ENCODE data around the gene NRARP.

The NRARP gene

DNA sequence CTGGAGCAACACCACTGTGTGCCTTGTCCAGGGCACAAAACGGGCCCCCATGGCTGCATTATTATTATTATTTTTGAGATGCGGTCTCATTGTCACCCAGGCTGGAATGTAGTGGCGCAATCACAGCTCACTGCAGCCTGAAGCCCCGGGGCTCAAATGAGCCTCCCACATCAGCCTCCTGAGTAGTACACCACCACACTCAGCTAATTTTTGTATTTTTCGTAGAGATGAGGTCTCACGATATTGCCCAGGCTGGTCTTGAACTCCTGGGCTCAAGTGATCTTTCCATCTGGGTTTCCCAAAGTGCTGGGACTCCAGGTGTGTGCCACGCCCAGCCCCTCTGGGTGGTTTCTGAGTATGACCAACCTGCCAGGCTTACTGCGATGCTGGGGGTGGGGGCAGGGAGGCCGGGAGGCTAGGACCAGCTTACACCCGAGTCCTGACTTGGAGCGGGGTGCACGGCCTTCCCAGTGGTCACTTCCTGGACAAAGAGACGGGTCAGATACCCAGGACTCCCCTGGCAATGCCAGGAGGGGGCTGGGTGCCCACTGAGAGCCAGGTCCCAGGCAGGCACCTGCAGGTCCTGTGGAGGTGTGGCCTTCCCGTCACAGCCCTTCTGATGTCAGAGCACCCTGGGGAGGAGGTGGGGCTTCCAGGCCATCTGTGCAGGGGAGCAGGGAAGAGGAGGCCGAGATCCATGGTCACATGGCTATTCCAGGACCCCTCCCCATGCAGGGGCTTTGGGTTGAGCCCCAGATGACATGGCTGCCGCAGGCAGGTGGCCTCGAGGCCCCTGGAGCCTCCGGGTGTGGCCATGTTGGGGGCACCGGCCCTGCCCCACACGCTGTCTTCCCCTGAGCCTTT, 8.3 kb upstream of the NRARP start (continued):
- TF ChIP-seq GLIS1 (tag by site-specific recombination; IDR thresholded peaks at IDR 0.05) (peak; percentile 87), ZNF610 (tag by site-specific recombination; IDR thresholded peaks at IDR 0.05; ENCODE audit: borderline replicate concordance) (no peak), ZNF140 (tag by site-specific recombination; IDR thresholded peaks at IDR 0.05) (no peak), KLF1 (tag by site-specific recombination; IDR thresholded peaks at IDR 0.05) (peak; percentile 35; the same call in 1 of the 2 replicates), KLF8 (tag by site-specific recombination; IDR thresholded peaks at IDR 0.05) (peak; percentile 12; the same call in 1 of the 2 replicates), KLF10 (tag by site-specific recombination; IDR thresholded peaks at IDR 0.05) (0 out of 2 replicates have a peak, but pooled peaks have one; percentile 37)
- TF ChIP-seq, protein P1, sequence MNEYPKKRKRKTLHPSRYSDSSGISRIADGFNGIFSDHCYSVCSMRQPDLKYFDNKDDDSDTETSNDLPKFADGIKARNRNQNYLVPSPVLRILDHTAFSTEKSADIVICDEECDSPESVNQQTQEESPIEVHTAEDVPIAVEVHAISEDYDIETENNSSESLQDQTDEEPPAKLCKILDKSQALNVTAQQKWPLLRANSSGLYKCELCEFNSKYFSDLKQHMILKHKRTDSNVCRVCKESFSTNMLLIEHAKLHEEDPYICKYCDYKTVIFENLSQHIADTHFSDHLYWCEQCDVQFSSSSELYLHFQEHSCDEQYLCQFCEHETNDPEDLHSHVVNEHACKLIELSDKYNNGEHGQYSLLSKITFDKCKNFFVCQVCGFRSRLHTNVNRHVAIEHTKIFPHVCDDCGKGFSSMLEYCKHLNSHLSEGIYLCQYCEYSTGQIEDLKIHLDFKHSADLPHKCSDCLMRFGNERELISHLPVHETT (tag by site-specific recombination; IDR thresholded peaks at IDR 0.05), result no peak

DNA sequence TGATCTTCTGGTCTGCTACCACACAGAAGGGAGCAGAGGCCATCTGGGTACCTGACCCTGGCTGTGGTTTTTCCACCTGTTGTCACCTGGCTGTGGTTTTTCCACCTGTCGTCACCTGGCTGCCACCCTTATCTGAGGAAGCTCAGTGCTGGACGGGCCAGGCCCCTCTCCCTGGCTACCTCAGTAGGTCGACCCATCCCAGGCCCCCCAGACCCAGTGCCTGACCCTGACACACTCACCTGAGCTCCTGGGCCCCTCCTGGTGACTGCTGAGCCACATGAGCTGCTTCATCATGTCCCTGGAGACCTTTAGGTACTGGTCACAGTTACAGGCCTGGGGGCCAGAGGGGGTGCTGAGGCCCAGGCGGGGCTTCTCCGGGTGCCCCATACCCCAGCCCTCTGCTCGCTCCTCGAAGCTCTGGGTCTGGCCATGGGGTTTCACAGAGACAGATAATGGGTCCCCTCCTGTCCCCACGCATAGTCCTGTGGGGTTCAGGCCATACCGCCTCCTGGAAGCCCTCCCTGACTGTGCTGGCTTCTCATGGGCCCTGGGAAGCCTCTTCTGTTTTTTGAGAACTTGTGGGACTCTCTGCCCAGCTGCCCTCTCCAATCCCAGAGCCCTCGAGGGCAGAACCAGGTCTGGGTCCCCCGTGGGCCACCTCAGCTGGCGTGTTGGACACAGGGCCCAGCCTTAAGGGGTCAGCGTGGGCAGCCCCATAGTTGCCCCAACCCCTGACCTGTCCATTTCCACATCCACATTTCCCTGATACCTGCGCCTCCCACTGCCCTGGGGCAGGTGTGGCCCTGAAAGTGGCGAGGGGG, 7.5 kb upstream of the NRARP start:
- ChIA-PET POLR2A (interaction anchor here (1.0 to 5.4 kb wide), 5 partner anchors 8 to 114 kb away, joined by 3 to 40 read pairs (median 4); partner anchors contain the start of genes EXD3, NOXA1, NRARP and TUBB4B), CTCF (interaction anchor here (0.5 to 0.9 kb wide), 2 partner anchors 23 to 773 kb away, joined by 4 read pairs; no protein-coding TSS in a partner anchor)
- no peak overlapping the region for H3K27ac ChIP-seq (ENCODE audit: extremely low read depth, low read depth, low read length)
- no peak overlapping the region for H3K4me3 ChIP-seq (ENCODE audit: low read depth, low read length)
- H3K4me1 ChIP-seq (ENCODE audit: control insufficient read depth, insufficient read depth, low read length), result no peaks in the 10 kb centered on the region; the same call in 1 of the 2 replicates
- H3K36me3 ChIP-seq (ENCODE audit: control insufficient read depth in 2 of 2, insufficient read depth in 1 of 2, low read length in 2 of 2), result no peaks in the 10 kb centered on the region
- H3K9me3 ChIP-seq (ENCODE audit: control insufficient read depth, insufficient read depth, low read depth, low read length), result no peaks in the 10 kb centered on the region
- TF ChIP-seq ZNF221 (tag by site-specific recombination; IDR thresholded peaks at IDR 0.05; ENCODE audit: borderline replicate concordance), result no peak
- peak; percentile 72 for TF ChIP-seq ZEB2 (tag by site-specific recombination; IDR thresholded peaks at IDR 0.05)
- peak; percentile 91 for TF ChIP-seq SCRT1 (tag by site-specific recombination; IDR thresholded peaks at IDR 0.05; ENCODE audit: borderline replicate concordance)
- peak; percentile 96 for TF ChIP-seq SCRT2 (tag by site-specific recombination; IDR thresholded peaks at IDR 0.05)
- no peak for TF ChIP-seq ZNF350 (tag by site-specific recombination; IDR thresholded peaks at IDR 0.05)

DNA sequence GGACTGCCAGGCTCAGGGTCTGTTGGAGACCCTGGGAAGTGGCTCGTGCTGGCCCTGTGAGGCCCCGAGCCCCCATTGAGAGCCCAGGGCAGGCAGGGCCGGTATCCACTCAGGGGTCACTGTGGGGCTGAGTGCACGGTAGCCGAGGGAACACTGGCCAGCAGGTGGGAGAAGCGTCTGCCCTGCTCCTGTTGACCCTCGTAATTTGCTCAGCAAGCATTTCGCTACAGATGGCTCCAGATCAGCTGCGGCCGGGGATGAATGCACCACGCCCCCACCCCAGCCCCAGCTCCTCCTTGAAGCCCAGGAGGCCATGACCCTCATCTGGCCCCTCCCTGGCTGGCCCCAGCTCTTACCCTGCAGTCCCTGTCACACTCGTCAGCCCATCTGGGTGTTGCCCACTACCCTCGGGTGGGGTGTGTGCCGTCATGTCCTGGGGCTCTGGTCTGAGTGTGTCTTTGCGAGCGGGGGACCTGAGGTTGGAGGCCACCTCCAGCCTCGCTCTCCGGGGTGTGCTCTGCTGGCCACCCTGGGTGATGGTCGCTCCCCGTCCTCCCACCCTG, 6.1 kb upstream of the NRARP start:
- Histone ChIP-seq H3K4me3 (ENCODE audit: low read depth, low read length) (no peak overlapping the region), H3K4me1 (ENCODE audit: control insufficient read depth, insufficient read depth, low read length) (no peaks in the 10 kb centered on the region; the same call in 1 of the 2 replicates), H3K27ac (ENCODE audit: extremely low read depth, low read depth, low read length) (no peak overlapping the region), H3K36me3 (ENCODE audit: control insufficient read depth in 2 of 2, insufficient read depth in 1 of 2, low read length in 2 of 2) (no peaks in the 10 kb centered on the region), H3K9me3 (ENCODE audit: control insufficient read depth, insufficient read depth, low read depth, low read length) (no peaks in the 10 kb centered on the region)
- ChIA-PET CTCF (no interaction called here), POLR2A (interaction anchor here (0.7 to 2.1 kb wide), 2 partner anchors 67 to 121 kb away, joined by 4 to 8 read pairs; partner anchors contain the start of gene TUBB4B)
- TF ChIP-seq ZNF121 (tag by site-specific recombination; IDR thresholded peaks at IDR 0.05) (no peak), WT1 (tag by site-specific recombination; IDR thresholded peaks at IDR 0.05) (no peak), GLIS1 (tag by site-specific recombination; IDR thresholded peaks at IDR 0.05) (no peak), ZNF670 (tag by site-specific recombination; IDR thresholded peaks at IDR 0.05; ENCODE audit: low read depth) (no peak), ZNF394 (tag by site-specific recombination; IDR thresholded peaks at IDR 0.05; ENCODE audit: borderline replicate concordance) (no peak), BCL11B (tag by site-specific recombination; IDR thresholded peaks at IDR 0.05; ENCODE audit: low read depth) (peak; percentile 49; the same call in 1 of the 2 replicates), ZNF791 (tag by site-specific recombination; IDR thresholded peaks at IDR 0.05) (no peak), ZBTB7A (tag by site-specific recombination; IDR thresholded peaks at IDR 0.05; ENCODE audit: low read depth) (no peak), ZBTB17 (tag by site-specific recombination; IDR thresholded peaks at IDR 0.05) (no peak), GLIS2 (tag by site-specific recombination; IDR thresholded peaks at IDR 0.05) (peak; percentile 43; the same call in 1 of the 2 replicates), SETDB1 (IDR thresholded peaks at IDR 0.05; ENCODE audit: insufficient read length, low read length) (no peak), PRDM4 (tag by site-specific recombination; IDR thresholded peaks at IDR 0.05) (no peak), BCL11A (tag by site-specific recombination; IDR thresholded peaks at IDR 0.05; ENCODE audit: low read depth) (0 out of 2 replicates have a peak, but pooled peaks have one; percentile 9), ZNF600 (tag by site-specific recombination; IDR thresholded peaks at IDR 0.05) (0 out of 2 replicates have a peak, but pooled peaks have one; percentile 15), ZIC2 (tag by site-specific recombination; IDR thresholded peaks at IDR 0.05) (peak; percentile 13; the same call in 1 of the 2 replicates), ZNF16 (tag by site-specific recombination; IDR thresholded peaks at IDR 0.05; ENCODE audit: low read depth) (no peak)
